LNCAP (cell line): ENCODE data around the gene LNX1.

Experiments
- TF ChIP-seq, protein P1 (sequence below): fragments of 450-650 bp; IDR thresholded peaks from 2 replicates; pipeline ENCODE4 v1.5.1; 2017; ENCODE audit warnings: mild to moderate bottlenecking

LNX1 gene

DNA sequence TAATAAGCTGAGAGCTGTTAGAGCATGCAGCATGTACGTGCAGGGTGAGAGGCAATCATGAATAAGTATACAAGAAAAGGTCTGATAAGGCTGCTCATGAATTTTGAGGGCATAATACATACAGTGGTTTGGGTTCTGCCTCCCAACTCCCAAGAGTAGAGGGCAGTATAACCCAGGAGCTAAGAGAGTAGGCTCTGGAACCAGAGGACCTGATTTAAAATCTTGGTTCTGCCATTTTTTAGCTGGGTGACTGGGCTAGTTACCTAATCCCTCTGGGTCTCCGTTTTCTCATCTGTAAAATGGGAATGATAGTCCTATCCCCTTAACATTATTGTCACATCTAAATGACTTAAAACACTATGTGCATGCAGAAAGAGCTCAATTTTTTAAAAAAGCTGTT lies 85.3 kb downstream of the LNX1 start:
- TF ChIP-seq, protein P1, sequence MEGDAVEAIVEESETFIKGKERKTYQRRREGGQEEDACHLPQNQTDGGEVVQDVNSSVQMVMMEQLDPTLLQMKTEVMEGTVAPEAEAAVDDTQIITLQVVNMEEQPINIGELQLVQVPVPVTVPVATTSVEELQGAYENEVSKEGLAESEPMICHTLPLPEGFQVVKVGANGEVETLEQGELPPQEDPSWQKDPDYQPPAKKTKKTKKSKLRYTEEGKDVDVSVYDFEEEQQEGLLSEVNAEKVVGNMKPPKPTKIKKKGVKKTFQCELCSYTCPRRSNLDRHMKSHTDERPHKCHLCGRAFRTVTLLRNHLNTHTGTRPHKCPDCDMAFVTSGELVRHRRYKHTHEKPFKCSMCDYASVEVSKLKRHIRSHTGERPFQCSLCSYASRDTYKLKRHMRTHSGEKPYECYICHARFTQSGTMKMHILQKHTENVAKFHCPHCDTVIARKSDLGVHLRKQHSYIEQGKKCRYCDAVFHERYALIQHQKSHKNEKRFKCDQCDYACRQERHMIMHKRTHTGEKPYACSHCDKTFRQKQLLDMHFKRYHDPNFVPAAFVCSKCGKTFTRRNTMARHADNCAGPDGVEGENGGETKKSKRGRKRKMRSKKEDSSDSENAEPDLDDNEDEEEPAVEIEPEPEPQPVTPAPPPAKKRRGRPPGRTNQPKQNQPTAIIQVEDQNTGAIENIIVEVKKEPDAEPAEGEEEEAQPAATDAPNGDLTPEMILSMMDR = no peak

DNA sequence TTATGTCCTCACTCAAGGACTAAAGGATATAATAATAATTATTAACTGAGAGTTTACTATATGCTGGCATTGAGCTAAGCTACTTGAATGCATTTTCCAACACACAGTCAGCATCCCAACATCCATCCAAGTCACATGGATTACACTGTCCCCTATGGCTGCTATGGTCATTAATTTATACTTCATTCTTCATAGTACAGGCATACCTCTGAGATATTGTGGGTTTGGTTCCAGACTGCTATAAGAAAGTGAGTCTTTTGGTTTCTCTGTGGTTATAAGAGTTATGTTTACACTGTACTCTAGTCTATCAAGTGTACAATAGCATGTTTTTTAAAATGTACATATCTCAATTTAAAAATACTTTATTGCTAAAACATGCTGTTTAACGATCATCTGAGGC lies 89.2 kb downstream of the LNX1 start:
- TF ChIP-seq, protein P1 = no peak

DNA sequence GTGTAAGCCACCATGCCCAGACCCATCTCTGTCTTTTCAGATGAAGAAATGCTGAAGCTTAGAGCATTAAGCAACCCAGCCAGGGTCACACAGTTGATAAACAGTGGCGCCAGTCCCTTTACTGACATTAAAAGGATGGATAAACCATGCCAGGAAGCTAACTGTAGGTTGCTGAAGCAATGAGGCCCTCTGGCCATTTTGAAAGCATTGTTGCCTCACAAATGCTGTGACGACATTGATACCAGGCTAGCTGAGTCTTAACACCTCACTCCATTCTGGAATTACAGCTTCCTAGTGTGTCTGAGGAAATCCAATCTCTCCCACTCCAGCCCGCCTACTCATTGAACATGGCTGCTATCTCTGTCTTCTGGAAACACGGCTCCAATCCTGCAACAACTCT lies 89.7 kb downstream of the LNX1 start:
- TF ChIP-seq, protein P1 = no peak

DNA sequence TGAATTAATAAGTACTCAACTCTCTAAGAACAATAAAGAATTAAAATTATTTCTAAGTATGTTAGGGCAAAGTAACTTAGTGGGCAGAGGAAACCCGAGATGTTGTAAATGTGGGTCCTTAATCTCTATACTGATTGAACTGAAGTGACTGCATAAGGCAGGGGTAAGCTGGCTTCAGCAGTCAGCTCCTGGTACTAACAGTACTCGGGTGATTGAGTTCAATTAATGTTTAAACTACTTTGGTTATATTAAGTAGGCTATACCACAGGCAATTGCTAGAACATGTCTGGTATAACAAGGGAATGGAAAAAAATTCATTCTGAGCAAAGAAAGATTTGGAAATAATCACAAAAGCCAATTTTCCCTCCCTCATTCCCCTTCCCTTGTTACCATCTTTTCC lies 90.7 kb downstream of the LNX1 start:
- TF ChIP-seq, protein P1 = no peak

DNA sequence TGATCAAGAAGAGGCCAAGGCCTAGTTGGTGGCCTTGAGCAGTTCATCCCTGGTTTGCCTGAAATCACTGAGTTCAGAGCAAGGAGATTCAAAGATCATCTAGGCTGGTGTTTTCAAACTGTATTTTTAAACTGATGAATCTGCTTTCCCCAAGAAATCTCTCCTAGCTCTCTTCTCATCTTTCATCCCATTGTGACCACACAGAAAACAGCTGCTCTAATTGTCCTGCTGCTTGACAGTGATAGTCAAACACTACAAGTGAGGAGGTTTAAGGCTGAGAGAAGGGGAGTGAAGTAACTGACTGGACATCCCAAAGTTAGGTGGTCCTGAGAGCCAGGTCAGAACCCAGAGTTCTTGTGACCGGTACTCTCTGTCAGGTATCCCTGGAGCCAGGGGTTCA lies 91.5 kb downstream of the LNX1 start:
- TF ChIP-seq, protein P1 = no peak

DNA sequence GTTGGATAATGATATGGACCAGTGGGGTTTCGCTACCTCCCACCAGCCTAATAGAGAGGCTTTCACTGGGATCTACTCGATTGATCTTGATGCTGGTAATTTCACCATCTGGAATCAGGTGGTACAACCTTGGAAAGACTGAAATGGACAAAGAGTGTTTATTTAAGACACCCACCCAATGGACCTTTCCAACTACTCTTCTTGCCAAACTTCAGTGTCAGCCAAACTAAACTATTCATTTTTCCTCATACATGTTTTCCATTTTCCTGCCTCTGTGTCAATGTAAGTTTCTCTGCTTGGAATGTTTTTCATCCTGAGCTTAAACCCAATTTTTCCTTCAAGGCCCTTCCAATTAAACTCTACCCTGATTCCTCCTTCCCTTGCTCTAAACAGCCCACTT lies 92.6 kb downstream of the LNX1 start:
- TF ChIP-seq, protein P1 = no peak

DNA sequence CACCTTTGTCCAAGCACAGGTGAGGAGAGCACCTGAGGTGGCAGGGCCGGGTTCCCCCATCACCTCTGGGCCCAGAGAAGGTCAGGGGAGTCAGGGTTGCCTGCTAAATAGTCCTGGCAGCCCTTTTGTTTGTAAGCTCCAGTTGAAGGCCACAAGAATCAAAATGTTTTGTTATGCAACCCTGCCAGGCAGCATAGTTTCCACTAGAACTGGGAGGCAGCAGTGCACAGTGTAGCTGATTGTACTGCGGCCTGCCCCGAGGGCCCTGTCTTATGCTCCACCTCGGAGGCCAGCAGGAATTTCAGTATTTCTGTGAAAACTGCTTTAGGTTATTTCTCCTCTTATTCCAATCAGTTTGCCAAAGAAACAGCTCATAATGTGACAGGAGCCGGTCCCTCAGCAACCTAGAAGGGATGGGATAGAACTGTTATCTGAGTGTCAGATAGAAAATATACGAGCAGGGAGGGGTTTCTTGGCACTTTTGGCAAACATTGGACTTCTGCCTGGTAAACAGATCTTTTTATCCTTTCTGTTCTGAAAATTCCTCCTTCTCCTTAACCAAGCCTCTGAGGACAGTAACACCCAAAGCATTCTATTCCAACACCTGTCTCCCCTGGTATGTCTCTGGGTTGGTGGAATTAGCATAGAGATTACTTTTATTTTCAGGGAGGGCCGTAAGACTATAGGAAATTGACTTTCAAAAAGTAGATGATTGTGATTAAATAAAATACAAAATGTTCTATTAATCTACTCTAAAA lies 93.6 kb downstream of the LNX1 start:
- TF ChIP-seq, protein P1 = no peak

DNA sequence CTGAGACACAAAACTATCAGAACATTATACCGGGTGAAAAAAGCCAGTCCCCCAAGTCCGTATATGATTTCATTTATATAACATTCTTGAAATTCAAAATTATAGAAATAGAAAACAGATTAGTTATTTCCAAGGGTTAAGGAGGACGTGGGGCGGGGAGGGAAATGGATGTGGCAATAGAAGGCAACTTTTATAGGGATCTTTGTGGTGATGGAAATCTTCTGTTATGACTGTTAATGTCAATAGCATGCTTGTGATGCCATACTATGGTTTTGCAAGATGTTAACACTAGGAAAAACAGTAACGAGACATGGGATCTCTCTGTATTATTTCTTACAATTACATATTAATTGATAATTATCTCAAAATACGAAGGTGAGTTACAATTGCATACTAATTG lies 96.4 kb downstream of the LNX1 start:
- TF ChIP-seq, protein P1 = no peak
